ENCODE data around the gene BRWD1.
"Not testable (repeated sequence)": the region's sequence is repeated elsewhere in the genome, so short reads cannot be mapped to it uniquely, and the experiment has no call there.

The BRWD1 gene

DNA sequence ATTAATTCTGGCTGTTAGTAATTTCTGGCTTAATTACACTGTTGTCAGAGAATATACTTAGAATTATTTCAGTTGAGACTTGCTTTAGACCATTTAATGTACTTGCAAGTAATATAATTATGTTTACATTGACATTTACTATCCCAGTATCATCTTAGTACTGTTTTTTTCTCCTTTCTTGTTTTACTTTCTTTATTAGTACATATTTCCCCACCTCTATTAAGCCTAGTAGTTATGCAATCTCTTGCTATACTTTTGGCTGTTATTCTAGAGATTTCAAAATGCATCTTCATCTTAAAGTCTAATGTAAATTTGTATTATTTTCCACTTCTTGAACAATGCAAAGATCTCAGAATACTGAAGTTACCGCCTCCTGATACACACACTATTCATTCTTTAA is 24.4 kb downstream of the BRWD1 start:
- DNase-seq (ENCODE audit: extremely low read depth in 1 of 2, low read depth in 1 of 2) = no peak

GRCh38 chr21:39282911-39283310 is 30.5 kb downstream of the BRWD1 start:
- no peak for DNase-seq (ENCODE audit: extremely low read depth in 1 of 2, low read depth in 1 of 2)

- no peak for DNase-seq (ENCODE audit: extremely low read depth in 1 of 2, low read depth in 1 of 2)
Observed at GRCh38 chr21:39281853-39282252, 31.6 kb downstream of the BRWD1 start.

DNA sequence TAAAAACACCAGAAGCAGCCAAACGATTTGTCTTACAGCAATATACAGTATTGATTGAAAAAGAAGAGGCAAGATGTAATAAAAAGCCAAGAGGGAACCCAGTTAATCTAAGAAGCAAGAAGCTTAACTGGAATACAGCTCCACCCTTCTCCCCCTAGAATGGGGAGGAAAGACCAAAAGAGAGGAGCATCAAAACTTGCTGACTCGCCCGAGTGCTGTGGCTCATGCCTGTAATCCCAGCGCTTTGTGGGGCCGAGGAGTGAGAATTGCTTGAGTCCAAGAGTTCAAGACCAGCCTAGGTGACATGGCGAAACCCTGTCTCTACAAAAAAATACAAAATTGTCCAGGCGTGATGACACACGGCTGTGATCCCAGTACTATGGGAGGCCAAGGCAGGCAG is 32.2 kb downstream of the BRWD1 start:
- DNase-seq (ENCODE audit: extremely low read depth in 1 of 2, low read depth in 1 of 2) = no peak

GRCh38 chr21:39269620-39270019 is 43.8 kb downstream of the BRWD1 start:
- no peak for DNase-seq (ENCODE audit: extremely low read depth in 1 of 2, low read depth in 1 of 2)

DNA sequence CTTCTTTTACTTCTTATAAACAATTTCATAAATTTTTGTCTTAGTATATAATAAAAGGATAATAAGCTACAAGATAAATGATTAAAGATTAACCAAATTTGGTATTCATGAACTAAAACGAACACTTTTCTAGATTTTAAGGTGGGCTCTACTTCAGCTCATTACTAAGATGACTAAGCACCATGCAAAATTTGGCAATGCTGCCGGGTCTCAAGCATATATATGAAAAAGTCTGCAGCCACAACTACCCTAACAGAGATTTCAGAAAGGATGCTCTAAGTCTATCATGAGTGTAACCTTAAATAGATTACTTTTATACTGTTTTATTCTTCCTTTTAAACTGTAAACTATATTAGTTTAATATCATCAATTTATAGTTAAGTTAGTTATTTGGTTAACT is 47.8 kb downstream of the BRWD1 start:
- DNase-seq (ENCODE audit: extremely low read depth in 1 of 2, low read depth in 1 of 2) = no peak

GRCh38 chr21:39263372-39263771 is 50.1 kb downstream of the BRWD1 start:
- no peak for DNase-seq (ENCODE audit: extremely low read depth in 1 of 2, low read depth in 1 of 2)

GRCh38 chr21:39258207-39258606 is 55.2 kb downstream of the BRWD1 start:
- no peak for DNase-seq (ENCODE audit: extremely low read depth in 1 of 2, low read depth in 1 of 2)

- DNase-seq (ENCODE audit: extremely low read depth in 1 of 2, low read depth in 1 of 2) = no peak
Observed at GRCh38 chr21:39251326-39251725, 62.1 kb downstream of the BRWD1 start.

GRCh38 chr21:39238275-39238674 is 75.2 kb downstream of the BRWD1 start:
- no peak for DNase-seq (ENCODE audit: extremely low read depth in 1 of 2, low read depth in 1 of 2)

GRCh38 chr21:39232861-39233291 is 80.6 kb downstream of the BRWD1 start:
- DNase-seq (ENCODE audit: extremely low read depth in 1 of 2, low read depth in 1 of 2) = no peak

DNA sequence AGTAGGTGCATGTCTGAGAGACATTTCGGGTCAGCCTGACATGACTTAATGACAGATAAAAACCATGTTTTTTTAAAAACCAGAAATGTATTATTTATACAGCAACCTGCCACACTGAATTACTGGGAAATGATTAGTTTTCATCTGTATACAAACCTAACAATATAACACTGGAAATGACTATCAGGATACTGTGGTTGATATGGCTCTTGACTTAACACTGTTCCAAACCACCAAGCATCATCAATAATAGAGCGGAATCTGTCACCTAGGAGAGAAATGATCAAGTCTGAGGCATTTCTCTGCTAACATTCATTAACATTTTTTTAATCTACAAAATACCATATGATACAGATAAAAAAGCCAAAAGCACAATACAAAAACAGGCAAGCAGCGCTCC is 88.5 kb downstream of the BRWD1 start:
- DNase-seq (ENCODE audit: extremely low read depth in 1 of 2, low read depth in 1 of 2) = no peak

DNA sequence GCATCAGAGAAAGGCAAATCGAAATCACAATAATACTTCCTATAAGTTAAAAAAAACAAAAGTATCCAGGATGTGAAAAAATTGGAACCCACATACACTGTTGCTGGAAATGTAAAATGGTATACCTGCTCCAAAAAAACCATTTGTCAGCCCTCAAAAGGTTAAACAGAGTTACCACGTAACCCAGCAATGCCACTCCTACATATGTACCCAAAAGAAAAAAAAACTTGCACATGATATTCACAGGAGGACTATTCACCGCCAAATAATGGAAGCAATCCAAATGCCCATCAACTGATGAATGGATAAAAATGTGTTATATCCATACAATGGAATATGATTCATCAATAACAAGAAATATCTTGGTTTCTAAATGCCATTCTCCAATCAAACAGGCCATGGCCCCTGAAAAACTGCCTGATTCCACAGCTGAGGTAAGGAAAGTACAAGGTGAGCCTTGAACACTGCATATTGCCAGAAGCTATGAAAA is 91.4 kb downstream of the BRWD1 start:
- DNase-seq (ENCODE audit: extremely low read depth in 1 of 2, low read depth in 1 of 2) = no peak

- DNase-seq (ENCODE audit: extremely low read depth in 1 of 2, low read depth in 1 of 2) = no peak
Observed at GRCh38 chr21:39221282-39221996, 92.0 kb downstream of the BRWD1 start.

- not testable (repeated sequence) for DNase-seq (ENCODE audit: extremely low read depth in 1 of 2, low read depth in 1 of 2)
Observed at GRCh38 chr21:39220875-39221274, 92.6 kb downstream of the BRWD1 start.

DNA sequence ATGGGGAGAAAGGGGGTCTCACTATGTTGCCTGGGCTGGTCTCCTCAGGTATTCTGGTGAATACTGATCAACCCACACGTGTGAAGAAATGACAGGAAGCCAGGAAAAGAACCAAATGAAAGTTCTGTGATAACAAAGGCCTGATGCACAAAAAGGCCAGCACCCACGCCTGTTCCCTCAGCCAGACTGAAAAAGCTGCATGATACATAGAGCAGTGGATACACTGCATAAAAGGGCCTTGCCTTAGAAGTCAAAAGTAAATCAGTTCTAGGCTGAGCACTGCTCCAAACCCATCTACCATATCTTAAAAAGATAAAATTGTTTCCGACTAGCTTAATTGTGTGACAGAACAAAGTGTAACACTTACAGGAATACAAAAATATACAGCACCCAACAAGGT is 93.3 kb downstream of the BRWD1 start:
- DNase-seq (ENCODE audit: extremely low read depth in 1 of 2, low read depth in 1 of 2) = no peak

DNA sequence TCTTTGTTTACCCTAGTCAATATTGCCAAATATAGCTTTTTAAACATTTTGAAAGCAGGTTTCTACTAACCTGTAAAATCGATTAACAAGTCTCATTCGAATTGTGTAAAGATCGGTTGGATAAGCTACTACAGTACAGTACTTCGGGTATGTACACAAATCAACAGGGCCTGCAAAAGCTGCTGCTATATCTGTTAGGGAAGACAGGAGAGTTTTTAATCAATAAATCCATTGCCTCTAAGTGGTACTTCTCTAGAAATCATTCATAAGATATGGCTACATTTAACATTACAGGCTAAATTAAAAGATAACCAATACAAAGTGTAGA is 95.4 kb downstream of the BRWD1 start:
- no peak for DNase-seq (ENCODE audit: extremely low read depth in 1 of 2, low read depth in 1 of 2)

- no peak for DNase-seq (ENCODE audit: extremely low read depth in 1 of 2, low read depth in 1 of 2)
Observed at GRCh38 chr21:39217356-39218081, 95.9 kb downstream of the BRWD1 start.

DNA sequence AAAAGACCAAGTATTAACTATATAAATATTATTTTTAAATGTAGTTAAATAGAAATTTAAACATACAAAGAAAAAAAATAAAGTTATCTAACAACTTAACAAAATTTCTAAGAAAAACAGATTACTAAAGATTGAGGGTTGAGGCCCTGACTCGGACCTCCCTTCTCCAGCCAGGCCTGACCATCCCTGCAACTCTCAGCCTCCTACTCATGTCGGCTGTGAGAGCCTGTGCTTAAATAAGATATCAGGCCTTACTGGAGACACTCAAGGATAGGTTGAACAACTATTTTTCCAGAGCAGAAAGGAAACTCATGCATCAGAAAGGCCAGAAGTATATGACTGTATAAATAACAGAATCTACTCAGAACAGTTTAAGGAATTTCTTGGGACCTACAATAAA is 97.1 kb downstream of the BRWD1 start:
- no peak for DNase-seq (ENCODE audit: extremely low read depth in 1 of 2, low read depth in 1 of 2)

DNA sequence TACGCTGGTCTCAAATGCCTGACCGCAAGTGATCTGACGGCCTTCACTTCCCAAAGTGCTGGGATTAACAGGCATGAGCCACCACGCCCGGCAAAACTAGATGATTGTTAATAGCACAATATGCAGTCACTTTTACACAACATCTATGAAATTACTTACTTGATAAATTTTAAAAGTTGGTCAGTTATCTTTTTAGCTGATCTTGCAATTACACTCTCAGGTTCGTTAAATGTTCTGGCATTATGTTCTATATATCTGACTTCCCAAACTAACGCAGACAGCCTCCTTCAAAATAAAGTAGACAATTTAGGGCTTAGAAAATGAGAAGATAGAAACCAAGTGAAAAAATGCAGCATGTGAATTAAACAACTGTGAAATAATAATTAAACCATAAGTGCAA is 98.4 kb downstream of the BRWD1 start:
- DNase-seq (ENCODE audit: extremely low read depth in 1 of 2, low read depth in 1 of 2) = no peak

DNA sequence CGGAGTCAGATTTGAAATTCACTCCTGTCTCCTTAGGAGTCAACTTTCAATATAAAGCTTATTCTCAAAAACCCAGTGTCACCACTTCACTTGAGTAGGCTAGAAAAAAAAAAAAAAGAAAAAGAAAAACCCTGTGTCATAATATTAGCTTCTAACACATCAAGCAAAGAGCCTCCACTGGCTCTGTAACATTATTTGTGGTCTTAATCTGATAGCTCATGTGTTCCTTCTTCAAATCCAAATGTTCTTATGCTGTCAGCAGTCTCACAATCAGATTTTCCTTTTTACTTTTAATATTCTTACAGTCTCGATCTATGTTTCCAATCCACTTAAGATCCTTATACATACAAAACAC is 104.1 kb downstream of the BRWD1 start:
- DNase-seq (ENCODE audit: extremely low read depth in 1 of 2, low read depth in 1 of 2) = no peak

DNA sequence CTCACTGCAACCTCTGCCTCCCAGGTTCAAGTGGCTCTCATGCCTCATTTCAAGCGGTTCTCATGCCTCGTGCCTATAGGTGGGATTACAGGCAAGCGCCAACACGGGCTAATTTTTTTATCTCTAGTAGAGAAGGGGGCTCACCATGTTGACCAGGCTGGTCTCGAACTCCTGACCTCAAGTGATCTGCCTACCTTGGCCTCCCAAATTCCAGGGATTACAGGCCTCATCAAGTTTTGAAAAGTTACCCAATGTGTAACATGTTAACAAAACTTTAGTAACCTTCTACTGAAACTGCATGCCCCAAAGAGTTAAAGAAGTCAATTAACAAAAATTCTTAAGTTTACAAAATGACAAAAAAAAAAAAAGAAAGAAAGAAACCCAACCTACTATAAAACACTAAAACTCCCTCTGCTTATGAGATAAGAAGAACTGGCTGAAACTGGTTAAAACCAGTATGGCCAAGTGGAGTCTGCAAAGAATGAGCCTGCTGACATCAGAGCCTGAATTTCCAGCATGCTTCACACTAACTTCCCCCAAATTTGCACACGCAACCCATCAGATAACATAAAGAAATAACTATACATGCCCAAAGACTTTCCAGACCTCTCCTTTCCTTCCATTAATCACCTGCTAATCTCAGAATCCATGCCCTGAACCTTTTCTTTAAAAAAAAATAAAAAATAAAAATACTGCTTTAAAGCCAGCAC is 104.7 kb downstream of the BRWD1 start:
- no peak for DNase-seq (ENCODE audit: extremely low read depth in 1 of 2, low read depth in 1 of 2)

All from stimulated activated CD8-positive, alpha-beta memory T cell treated with anti-CD3 and anti-CD28 coated beads, Interleukin-7, amount 100 ng/mL, for 48 hours (primary cell).